ENCODE data around the gene WFIKKN2.

The WFIKKN2 gene

DNA sequence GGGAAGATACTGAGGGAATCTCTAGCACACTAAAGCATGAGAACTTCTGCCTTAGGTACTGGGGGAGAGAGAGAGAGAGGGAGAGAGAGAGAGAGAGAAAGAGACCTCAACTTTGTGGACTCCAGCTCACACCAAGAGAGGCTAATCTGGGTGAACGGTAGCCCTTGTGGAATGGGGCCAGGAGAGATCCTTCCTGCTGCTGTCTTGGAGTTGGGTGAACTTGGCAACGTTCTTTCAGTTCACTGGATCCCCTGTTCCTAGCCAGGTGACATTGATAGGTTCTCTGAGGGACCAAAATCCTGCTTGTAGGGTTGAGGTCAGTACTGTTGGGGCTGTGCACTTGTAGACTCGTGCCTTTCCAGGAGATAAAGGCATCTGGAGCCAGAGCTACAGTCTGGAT is 26.5 kb upstream of the WFIKKN2 start:
- DNase-seq (ENCODE audit: low read depth) = no peak

- no peak for DNase-seq (ENCODE audit: low read depth)
Observed at GRCh38 chr17:50813583-50813982, 21.8 kb upstream of the WFIKKN2 start.

DNA sequence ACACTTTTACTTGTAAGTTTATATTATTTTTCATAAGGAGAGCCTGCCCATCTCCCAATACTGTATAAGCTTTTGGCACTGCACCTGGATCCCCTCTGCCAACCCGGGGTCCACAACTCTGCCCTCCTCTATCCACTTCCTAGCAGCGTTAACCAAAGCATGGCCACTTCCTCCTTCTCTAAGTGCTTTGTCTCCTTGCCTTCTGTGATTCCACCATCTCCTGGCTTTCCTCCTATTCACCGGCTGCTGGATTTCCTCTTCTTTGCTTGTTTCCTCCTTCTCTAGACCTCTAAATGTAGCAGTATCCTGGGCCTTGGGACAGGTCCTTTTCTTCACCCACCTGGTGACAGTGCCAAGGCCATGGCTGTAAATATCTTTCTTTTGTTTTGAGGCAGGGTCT is 20.0 kb upstream of the WFIKKN2 start:
- no peak for DNase-seq (ENCODE audit: low read depth)

DNA sequence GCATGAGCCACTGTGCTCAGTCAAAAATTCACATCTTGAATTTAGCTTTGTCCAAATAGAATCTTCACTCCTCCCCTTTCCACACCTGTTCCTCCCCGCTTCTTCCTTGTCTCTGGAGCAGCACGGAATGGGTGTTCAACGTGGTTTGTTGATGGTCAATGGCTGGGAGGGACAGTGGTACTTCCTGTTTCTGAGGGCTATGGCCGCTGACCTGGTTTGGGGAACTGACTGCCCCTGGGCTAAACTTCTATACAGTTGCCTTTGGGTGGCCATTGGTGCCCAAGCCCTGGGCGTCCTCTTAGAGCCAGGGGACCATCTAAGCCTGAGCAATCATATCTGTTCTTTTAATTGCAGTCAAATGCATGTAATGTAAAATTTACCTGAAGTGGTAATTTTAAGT is 19.1 kb upstream of the WFIKKN2 start:
- no peak for DNase-seq (ENCODE audit: low read depth)

GRCh38 chr17:50816771-50817751 is 18.3 kb upstream of the WFIKKN2 start:
- DNase-seq (ENCODE audit: low read depth) = no peak

- no peak for DNase-seq (ENCODE audit: low read depth)
Observed at GRCh38 chr17:50817838-50818237, 17.5 kb upstream of the WFIKKN2 start.

GRCh38 chr17:50818261-50818660 is 17.1 kb upstream of the WFIKKN2 start:
- no peak for DNase-seq (ENCODE audit: low read depth)

DNA sequence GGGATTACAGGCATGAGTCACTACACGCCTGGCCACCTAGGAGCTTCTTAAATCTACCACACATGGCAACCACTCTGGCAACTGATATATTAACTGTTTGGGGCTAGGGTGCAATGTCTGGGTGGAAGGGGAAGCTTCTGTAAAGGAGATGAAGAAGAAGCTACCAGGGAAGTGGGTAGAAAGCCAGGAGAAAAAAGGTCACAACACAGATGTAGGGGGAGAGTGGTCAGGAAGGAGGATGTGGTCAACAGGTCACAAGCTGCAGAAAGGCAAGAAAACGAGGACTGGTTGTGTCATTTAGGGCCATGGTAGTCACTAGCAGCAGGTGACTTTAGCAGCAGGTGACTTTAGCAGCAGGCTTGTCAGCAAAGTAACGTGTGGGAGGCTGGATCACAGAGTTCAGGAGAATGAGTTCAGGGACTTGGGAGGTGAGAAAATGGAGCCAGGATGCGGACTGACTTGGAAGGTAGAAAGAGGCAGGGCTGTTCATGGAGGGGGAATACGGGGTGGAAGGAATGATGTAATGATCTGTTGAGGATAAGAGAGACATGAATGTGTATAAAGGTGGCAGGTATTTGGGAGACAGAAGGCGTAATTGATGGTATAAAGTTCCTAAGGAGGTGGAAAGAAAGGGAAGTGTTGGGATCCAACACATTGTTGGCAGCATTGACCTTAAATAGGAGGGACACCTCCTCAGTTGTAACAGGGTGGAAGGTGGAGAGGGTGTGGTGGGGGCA is 16.3 kb upstream of the WFIKKN2 start:
- no peak for DNase-seq (ENCODE audit: low read depth)

DNA sequence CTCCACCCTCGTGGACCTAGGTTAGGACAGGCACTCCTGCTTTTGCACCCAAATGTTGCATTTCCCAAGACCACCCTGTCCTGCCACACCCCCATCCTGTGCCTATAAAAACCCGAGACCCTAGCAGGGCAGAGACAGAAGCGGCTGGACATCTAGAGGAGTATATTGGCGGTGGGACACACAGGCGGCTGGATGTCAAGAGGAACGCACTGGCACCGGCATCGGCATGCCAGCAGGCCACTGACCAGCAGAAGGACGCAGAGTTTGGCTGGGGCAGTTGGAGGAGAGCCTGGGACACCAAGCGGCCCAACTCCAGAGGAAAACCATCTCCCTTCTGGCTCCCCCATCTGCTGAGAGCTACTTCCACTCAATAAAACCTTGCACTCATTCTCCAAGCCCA is 14.7 kb upstream of the WFIKKN2 start:
- no peak for DNase-seq (ENCODE audit: low read depth)

- no peak for DNase-seq (ENCODE audit: low read depth)
Observed at GRCh38 chr17:50822550-50822949, 12.8 kb upstream of the WFIKKN2 start.

GRCh38 chr17:50824429-50824828 is 11.0 kb upstream of the WFIKKN2 start:
- DNase-seq (ENCODE audit: low read depth) = no peak

GRCh38 chr17:50825188-50825587 is 10.2 kb upstream of the WFIKKN2 start:
- DNase-seq (ENCODE audit: low read depth) = no peak

GRCh38 chr17:50828508-50829170 is 6.7 kb upstream of the WFIKKN2 start:
- no peak for DNase-seq (ENCODE audit: low read depth)

DNA sequence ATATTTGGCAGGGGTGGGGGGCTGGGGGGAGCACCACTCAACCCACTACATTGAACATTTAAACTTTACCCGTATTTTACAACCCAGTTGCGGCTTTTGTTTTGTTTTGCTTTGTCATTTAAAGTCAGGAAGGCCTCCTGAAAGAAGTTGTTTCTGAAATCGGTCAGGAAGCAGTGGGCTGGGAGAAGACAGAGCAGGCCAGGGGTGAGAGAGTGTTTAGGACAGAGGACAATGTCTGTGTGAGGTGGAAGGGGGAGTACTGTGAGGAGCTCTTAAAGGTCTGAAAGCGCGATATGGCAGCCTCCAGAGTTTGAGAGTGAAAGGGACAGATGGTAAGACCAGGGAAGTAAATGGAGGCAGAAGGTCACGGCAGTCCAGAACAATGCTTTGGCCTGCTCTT is 6.1 kb upstream of the WFIKKN2 start:
- DNase-seq (ENCODE audit: low read depth) = no peak

DNA sequence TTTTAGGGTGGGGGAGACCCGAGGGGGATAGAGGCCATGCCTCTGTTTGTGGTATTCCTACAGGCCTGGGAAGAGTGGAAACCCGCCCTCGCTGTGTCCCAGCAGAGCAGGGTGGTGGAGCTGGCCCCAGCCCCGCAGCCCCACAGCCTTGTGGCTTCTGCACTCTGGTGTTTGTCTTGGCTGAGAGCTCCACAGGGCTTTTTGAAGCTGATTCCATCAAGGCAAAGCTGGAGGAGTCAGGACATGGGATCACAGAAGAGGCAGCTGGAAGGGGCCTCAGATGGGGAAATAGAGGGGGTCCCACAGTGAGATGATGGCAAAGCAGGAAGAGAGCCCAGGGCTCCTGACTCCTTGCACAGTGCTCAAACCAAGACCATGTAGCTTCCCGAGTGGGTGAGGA is 5.0 kb upstream of the WFIKKN2 start:
- DNase-seq (ENCODE audit: low read depth) = no peak

GRCh38 chr17:50830994-50831393 is 4.4 kb upstream of the WFIKKN2 start:
- DNase-seq (ENCODE audit: low read depth) = no peak

- DNase-seq (ENCODE audit: low read depth) = no peak
Observed at GRCh38 chr17:50831471-50831928, 3.9 kb upstream of the WFIKKN2 start.

DNA sequence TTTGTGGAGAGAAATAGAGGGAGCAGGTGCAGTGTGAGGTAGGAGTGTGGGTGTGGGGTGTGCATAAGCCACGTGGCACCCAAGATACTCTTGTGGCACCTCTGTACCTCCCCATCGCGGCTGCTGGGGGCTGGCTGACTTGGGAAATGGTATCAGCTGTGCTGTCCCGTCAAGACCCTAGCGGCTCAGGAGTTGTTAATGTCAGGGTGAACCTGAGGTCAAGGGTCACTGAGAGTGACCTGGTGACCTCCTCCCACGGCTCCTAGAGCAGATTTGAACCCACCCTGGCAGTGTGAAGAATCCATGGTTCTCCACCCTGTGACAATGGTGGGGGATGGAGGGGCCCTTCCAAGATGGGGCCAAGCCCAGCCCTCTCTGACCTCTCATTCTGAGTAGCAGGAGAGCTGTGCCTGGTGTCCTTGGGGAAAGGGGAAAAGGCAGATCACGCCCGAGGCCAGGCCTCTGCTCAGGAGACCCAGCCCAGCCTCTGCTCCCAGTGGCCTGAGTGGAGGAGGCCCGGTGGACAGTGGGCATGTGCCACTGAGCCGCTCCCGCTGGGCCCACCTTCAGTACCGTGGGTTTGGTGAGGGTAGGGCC is 3.0 kb upstream of the WFIKKN2 start:
- DNase-seq (ENCODE audit: low read depth) = no peak

GRCh38 chr17:50832864-50833381 is 2.5 kb upstream of the WFIKKN2 start:
- DNase-seq (ENCODE audit: low read depth) = no peak

GRCh38 chr17:50833510-50834428 is 1.6 kb upstream of the WFIKKN2 start:
- no peak for DNase-seq (ENCODE audit: low read depth)
